ENCODE results near the gene ADGRV1. TPM values are rescaled to one million over a fixed set of nuclear protein-coding genes. Genes with fewer than 3 reads are reported as not detected.

ADGRV1 gene
- polyA plus RNA-seq, 2 of the 4 experiments (the other 2 are of a cell fraction) = 0.70 to 3.7 TPM

DNA sequence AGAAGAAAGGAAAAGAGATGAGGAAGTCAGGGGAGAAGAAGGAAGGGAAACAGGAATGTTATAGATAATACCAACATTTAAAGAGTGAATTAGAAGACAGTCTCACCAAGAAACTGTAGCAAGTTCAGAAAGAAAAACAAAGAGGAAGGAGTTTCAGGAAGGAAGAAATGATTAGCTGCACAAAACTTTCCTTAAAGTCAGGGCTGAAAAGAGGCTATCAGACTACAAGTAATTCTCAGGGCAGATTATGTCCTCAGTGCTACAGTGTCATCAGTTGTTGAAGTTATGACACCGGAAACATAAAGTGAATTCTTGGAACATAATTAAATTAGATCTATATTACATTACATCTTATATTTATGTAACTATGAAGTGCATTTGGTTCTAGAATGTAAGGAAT lies 597.6 kb downstream of the ADGRV1 start:
- TF ChIP-seq, protein P1, sequence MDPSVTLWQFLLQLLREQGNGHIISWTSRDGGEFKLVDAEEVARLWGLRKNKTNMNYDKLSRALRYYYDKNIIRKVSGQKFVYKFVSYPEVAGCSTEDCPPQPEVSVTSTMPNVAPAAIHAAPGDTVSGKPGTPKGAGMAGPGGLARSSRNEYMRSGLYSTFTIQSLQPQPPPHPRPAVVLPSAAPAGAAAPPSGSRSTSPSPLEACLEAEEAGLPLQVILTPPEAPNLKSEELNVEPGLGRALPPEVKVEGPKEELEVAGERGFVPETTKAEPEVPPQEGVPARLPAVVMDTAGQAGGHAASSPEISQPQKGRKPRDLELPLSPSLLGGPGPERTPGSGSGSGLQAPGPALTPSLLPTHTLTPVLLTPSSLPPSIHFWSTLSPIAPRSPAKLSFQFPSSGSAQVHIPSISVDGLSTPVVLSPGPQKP (IDR thresholded peaks at IDR 0.05; ENCODE audit: low read depth, low read length) = no peak
- TF ChIP-seq KDM5A (IDR thresholded peaks at IDR 0.05) (no peak), ZC3H11A (IDR thresholded peaks at IDR 0.05) (no peak), REST (IDR thresholded peaks at IDR 0.05) (no peak)
- H3K4me1 ChIP-seq = peaks cover 14% of the 10 kb centered on the region
- ATAC-seq (no peak), FAIRE-seq (no peak), DNase-seq (ENCODE audit: low read depth in 1 of 2, low spot score in 1 of 2) (no peak)
- POLR2A ChIA-PET = no interaction called here
- CTCF ChIA-PET = interaction anchor here (1.2 to 1.3 kb wide), 2 partner anchors 224 to 228 kb away, joined by 3 to 5 read pairs; no protein-coding TSS in a partner anchor
- 85% methylated on average over 1 of the region's 1 CpG for WGBS (ENCODE audit: missing lambda C conversion rate)
- no peaks in the 10 kb centered on the region for H3K9me3 ChIP-seq
- no peak overlapping the region for H3K4me3 ChIP-seq
- no peak overlapping the region for H3K4me2 ChIP-seq
- H3K27ac ChIP-seq = no peak overlapping the region

- Histone ChIP-seq H3K9me3 (no peaks in the 10 kb centered on the region), H3K4me3 (no peak overlapping the region), H3K4me2 (no peak overlapping the region), H3K4me1 (peaks cover 12% of the 10 kb centered on the region), H3K27ac (no peak overlapping the region)
- no peak for ATAC-seq
- DNase-seq (ENCODE audit: low read depth in 1 of 2, low spot score in 1 of 2) = no peak
- CTCF ChIA-PET = interaction anchor here (1.1 kb wide), 1 partner anchor 226 kb away, joined by 3 read pairs; no protein-coding TSS in a partner anchor
- FAIRE-seq = no peak
- WGBS (ENCODE audit: missing lambda C conversion rate) = 93% methylated on average over 1 of the region's 1 CpG
- POLR2A ChIA-PET = no interaction called here
- no peak for TF ChIP-seq EHF (CRISPR knock-in tag; IDR thresholded peaks at IDR 0.05)
- TF ChIP-seq HEYL (CRISPR knock-in tag; IDR thresholded peaks at IDR 0.05) = no peak
- TF ChIP-seq HOXB13 (CRISPR knock-in tag; IDR thresholded peaks at IDR 0.05; ENCODE audit: low read depth) = no peak
- TF ChIP-seq HDAC2 (IDR thresholded peaks at IDR 0.05) = no peak
- TF ChIP-seq RFX5 (IDR thresholded peaks at IDR 0.05) = no peak
- TF ChIP-seq, protein P1 (IDR thresholded peaks at IDR 0.05; ENCODE audit: low read depth, low read length) = no peak
- no peak for TF ChIP-seq NFE2L2 (conservative IDR thresholded peaks at IDR 0.05; ENCODE audit: low read length)
These were observed 599.4 kb downstream of the ADGRV1 start for GRCh38 chr5:91158011-91158410.

GRCh38 chr5:91159647-91160046 lies 601.0 kb downstream of the ADGRV1 start:
- Histone ChIP-seq H3K4me3 (no peak overlapping the region), H3K27ac (no peak overlapping the region), H3K4me2 (no peak overlapping the region), H3K9me3 (no peaks in the 10 kb centered on the region), H3K4me1 (peaks cover 22% of the 10 kb centered on the region)
- ChIA-PET POLR2A (no interaction called here), CTCF (interaction anchor here (0.5 to 1.0 kb wide), 3 partner anchors 30 to 293 kb away, joined by 3 to 4 read pairs (median 3); no protein-coding TSS in a partner anchor)
- ATAC-seq (no peak), FAIRE-seq (no peak), DNase-seq (ENCODE audit: low read depth in 1 of 2, low spot score in 1 of 2) (no peak)
- WGBS (ENCODE audit: missing lambda C conversion rate) = 67% methylated on average over 1 of the region's 1 CpG
- TF ChIP-seq RNF2 (IDR thresholded peaks at IDR 0.05; ENCODE audit: borderline replicate concordance, low read depth) (no peak), SREBF2 (IDR thresholded peaks at IDR 0.05) (no peak), CBX2 (IDR thresholded peaks at IDR 0.05; ENCODE audit: borderline replicate concordance, low read depth) (no peak), JUN (IDR thresholded peaks at IDR 0.05) (no peak), KDM5A (IDR thresholded peaks at IDR 0.05) (no peak)
